Right lobe of liver (tissue), 6 donors: Measurements from ENCODE around the gene POLR2L. TPM values are rescaled to one million over a fixed set of nuclear protein-coding genes. Genes with fewer than 3 reads are reported as not detected.
A peak's percentile ranks its signal among the peaks of the same experiment; 100 is the strongest.

Experiments used
- ATAC-seq, 4 donors: fragments of 200-7000 bp; cut with Tn5 transposase; one replicate each; pipeline ENCODE4 v1.9.1; 2020; ENCODE audit warnings: mild to moderate bottlenecking in 4 of 4, moderate library complexity in 4 of 4
- DNase-seq, 3 donors: peaks; one replicate each; pipeline ENCODE4 v3.0.0-alpha.2; 2020
- H3K27ac ChIP-seq, 3 donors: fragments of 200-600 bp; one replicate each; pipeline ENCODE4 v1.8.0; 2022
- H3K27me3 ChIP-seq, 2 donors: fragments of 200-600 bp; one replicate each; pipeline ENCODE4 v1.8.0; 2022
- H3K36me3 ChIP-seq, 4 donors: fragments of 200-600 bp; sonication (generic) in 1 of 4; one replicate each; pipeline versions ENCODE4 v1.5.1 to v1.8.0; 2017 to 2022; ENCODE audit warnings: control low read depth in 1 of 4
- H3K4me1 ChIP-seq, 4 donors: fragments of 200-600 bp; sonication (generic) in 1 of 4; one replicate each; pipeline versions ENCODE4 v1.5.1 to v1.8.0; 2017 to 2022; ENCODE audit warnings: control low read depth in 1 of 4
- H3K4me3 ChIP-seq, 3 donors: fragments of 200-600 bp; one replicate each; pipeline ENCODE4 v1.8.0; 2022
- H3K9me3 ChIP-seq, 4 donors: fragments of 200-600 bp; sonication (generic) in 1 of 4; one replicate each; pipeline versions ENCODE4 v1.5.1 to v1.8.0; 2017 to 2022; ENCODE audit warnings: control low read depth in 1 of 4
- POLR2A ChIP-seq: fragments of 450-650 bp; IDR thresholded peaks from one replicate; pipeline ENCODE4 v1.6.1; 2017; ENCODE audit warnings: antibody characterized with exemption, mild to moderate bottlenecking
- WGBS: methylation state at CpG from one replicate; pipeline ENCODE4 v1.1.6; 2018; ENCODE audit warnings: low coverage, low lambda C conversion rate; ENCODE audit not compliant: insufficient coverage; ENCODE audit errors: missing lambda C conversion rate; 5-methylcytosine and 5-hydroxymethylcytosine counted together
- intact Hi-C, 2 donors: fragments of 100-400 bp; cut with DNase I; formaldehyde crosslinking; loops; one replicate each; pipeline versions ENCODE4 v1.11.2 to v1.14.1; 2022
- total RNA-seq, 6 experiments: library from RNA; depleted of rRNA in 2 of 6; stranded (reverse); fragments of >200 nt in 2 of 6; fragmentation: NEBNext Ultra II Directional in 3 of 6; extraction: Animal tissue kit (Norgen Biotek cat#: 25700) in 3 of 6; gene quantifications; one replicate each; pipeline versions ENCODE4 v1.1.0 to v1.2.4, GENCODE V29; 2016 to 2023
- TF ChIP-seq, protein P1 (sequence below), 4 donors: fragments of 200-600 bp in 3 of 4; fragments of 450-650 bp in 1 of 4; IDR thresholded peaks; one replicate each; pipeline versions ENCODE4 v1.5.1 to v1.8.0; 2016 to 2022; ENCODE audit warnings: antibody characterized with exemption in 4 of 4, mild to moderate bottlenecking in 2 of 4
- donor health status: DM: no; HTN: yes; CAD: no.
- donor health status: DM: no; HTN: no; CAD: no.
- donor health status: DM: no; HTN: no; CAD: no.
- donor health status: DM: no; HTN: yes; CAD: no.
- donor health status: DM: no; HTN: yes; CAD: no.

POLR2L gene
- total RNA-seq, 6 experiments from 2014 or later, result 34.5 to 88.1 (median 72.9) TPM

DNA sequence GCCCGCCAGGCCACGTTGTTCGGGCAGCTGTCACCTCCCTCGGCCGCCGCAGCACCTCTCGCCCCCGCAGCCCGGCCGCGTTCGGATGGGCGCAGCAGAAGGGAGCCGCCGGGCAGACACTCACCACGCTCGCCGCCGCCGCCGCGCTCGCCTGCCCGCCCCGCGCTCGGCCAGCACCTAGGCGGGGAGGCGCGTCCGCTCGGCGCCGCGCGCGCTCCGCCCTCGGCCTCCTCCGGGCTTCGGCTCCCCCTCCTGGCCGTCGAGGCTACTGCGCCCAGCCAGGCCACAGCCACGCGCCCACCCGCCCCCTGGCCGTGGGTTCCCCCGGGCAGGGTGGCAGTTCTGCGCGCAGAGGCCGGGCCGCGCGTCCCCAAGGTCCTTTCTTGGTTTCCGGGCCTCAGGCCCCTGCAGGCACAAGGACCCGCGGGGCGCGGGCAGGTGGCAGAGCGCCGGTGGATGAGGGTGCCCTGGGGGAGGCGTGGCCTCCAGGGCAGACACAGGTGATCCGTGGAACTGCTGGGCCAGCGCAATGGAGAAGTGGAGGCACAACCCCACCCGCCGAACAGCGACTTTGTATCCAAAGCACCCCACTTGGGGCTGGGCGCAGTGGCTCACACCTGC, 44.1 kb downstream of the POLR2L start, which contains the start of gene SLC25A22:
Gene SLC25A22, minus strand, starts transcription at position 189 of the 621 bp plus-strand sequence. CDS start 3,275 bp downstream, outside the sequence.
- H3K27me3 ChIP-seq, result no peaks in the 10 kb centered on the region
- H3K9me3 ChIP-seq, result no peaks in the 10 kb centered on the region
- H3K4me3 ChIP-seq, result peak within 1 kb of the TSS; percentile 63 to 73 (median 67)
- no peak for TF ChIP-seq POLR2A
- TF ChIP-seq, protein P1, sequence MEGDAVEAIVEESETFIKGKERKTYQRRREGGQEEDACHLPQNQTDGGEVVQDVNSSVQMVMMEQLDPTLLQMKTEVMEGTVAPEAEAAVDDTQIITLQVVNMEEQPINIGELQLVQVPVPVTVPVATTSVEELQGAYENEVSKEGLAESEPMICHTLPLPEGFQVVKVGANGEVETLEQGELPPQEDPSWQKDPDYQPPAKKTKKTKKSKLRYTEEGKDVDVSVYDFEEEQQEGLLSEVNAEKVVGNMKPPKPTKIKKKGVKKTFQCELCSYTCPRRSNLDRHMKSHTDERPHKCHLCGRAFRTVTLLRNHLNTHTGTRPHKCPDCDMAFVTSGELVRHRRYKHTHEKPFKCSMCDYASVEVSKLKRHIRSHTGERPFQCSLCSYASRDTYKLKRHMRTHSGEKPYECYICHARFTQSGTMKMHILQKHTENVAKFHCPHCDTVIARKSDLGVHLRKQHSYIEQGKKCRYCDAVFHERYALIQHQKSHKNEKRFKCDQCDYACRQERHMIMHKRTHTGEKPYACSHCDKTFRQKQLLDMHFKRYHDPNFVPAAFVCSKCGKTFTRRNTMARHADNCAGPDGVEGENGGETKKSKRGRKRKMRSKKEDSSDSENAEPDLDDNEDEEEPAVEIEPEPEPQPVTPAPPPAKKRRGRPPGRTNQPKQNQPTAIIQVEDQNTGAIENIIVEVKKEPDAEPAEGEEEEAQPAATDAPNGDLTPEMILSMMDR (IDR thresholded peaks at IDR 0.05), result peak; percentile 78 to 96 (median 90)
- intact Hi-C loops, result no loop called here
- peaks cover 0 to 30% (median 11%) of the 10 kb centered on the region in 4 donors for H3K4me1 ChIP-seq
- peak within 1 kb of the TSS; percentile 70 to 88 (median 85) for H3K27ac ChIP-seq
- peak; percentile 53 to 69 (median 68) for ATAC-seq
- 5% methylated on average over 14 of the region's 69 CpGs for WGBS
- peak; percentile 83 to 87 (median 83) for DNase-seq
- H3K36me3 ChIP-seq, result peaks cover 0 to 2% (median 0%) of the 10 kb centered on the region in 4 donors

DNA sequence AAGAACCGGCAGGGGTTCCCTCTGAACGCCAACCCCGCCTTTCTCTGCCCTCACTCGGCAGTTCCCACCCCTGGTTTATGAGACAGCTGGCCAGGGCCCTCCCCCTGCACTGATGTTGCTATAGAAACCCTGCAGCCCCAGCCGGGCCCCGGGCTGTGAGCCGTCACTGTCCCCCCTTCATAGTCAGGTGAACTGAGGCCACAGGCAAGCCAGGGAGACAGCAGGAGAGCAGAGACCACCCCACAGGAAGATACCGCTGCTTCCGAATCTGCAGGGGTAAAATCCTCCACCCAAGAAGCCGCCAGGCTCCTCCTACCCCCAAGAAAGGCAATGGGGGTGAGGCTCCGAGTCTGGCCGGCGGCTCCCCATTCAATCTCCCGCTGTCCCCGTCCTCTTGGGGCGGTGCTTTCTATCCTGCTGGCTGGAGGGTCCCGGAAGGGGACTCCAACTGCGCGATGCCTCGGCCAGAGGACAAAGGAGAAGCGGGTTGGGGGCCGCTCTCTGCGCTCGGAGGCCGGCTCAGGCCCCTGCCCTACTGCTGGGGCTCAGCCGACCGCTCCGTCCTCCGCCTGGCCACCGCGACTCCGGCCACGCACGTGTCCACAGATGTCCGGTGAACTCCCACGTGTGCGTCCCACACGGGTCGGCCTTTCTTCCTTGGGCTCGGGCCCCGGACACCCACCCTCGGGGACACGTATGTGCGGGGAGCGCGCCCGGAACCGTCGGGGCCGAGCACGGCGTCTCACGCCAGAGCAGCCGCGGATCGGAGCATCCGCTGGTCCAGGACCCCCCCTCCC, 44.8 kb downstream of the POLR2L start:
- peak overlapping the region; percentile 70 to 88 (median 85) for H3K27ac ChIP-seq
- peak; percentile 71 to 76 (median 75) for DNase-seq

DNA sequence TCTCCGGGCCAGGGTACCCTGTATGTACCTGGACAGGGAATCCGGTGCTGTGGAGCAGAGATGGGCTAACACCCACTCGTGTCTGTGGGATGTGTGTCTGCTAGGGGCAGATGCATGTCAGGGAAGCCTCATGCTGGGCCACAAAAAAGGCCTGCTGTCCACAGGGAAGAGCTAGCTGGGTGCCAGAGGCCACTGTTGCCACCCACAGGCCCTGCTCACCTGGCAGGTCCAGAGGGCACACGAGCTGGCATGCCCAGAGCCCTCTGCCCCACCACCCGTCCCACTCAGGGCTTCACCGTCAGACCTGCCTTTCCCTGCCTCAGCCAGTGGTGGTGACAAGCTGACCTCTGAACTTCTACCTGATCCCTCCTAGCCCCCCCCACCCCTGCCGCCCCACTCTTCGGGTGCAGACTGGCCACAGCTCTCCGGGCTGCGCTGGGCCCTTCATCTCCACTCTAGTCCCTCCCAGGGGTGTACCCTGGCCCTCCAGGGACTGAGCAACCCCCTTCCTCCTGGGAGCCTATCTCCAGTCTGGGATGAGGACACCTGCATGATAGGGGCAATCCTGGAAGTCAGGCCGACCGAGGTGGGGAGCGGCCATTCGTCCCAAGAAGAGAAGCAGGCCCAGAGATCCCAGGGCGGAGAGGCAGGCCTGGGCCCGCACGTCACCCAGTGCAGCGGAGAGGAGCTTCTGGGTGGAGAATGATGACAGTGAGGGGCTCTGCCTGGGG, 45.6 kb downstream of the POLR2L start:
- Histone ChIP-seq H3K36me3 (peaks cover 0 to 5% (median 0%) of the 10 kb centered on the region in 4 donors), H3K9me3 (no peaks in the 10 kb centered on the region), H3K4me1 (peaks cover 0 to 30% (median 11%) of the 10 kb centered on the region in 4 donors), H3K4me3 (peak overlapping the region; percentile 63 to 73 (median 73)), H3K27me3 (no peaks in the 10 kb centered on the region), H3K27ac (peak overlapping the region; percentile 70 to 88 (median 85))
- peak; percentile 44 to 66 (median 61) for ATAC-seq
- TF ChIP-seq, protein P1 (IDR thresholded peaks at IDR 0.05), result no peak
- TF ChIP-seq POLR2A, result no peak
- intact Hi-C loops, result no loop called here
- 16% methylated on average over 5 of the region's 18 CpGs for WGBS
- DNase-seq, result peak in 2 of 3 donors; percentile 90 to 91

More for the DNA sequence above, 44.8 kb downstream of the POLR2L start:
- intact Hi-C loops, result no loop called here
- no peaks in the 10 kb centered on the region for H3K9me3 ChIP-seq
- H3K4me3 ChIP-seq, result peak overlapping the region; percentile 63 to 73 (median 67)
- ATAC-seq, result peak; percentile 11 to 28 (median 21)
- peaks cover 0 to 30% (median 11%) of the 10 kb centered on the region in 4 donors for H3K4me1 ChIP-seq
- no peaks in the 10 kb centered on the region for H3K27me3 ChIP-seq
- peaks cover 0 to 5% (median 0%) of the 10 kb centered on the region in 4 donors for H3K36me3 ChIP-seq
- WGBS, result 0% methylated on average over 23 of the region's 57 CpGs
- TF ChIP-seq, protein P1 (IDR thresholded peaks at IDR 0.05), result no peak
